PC-9 (cell line): Measurements from ENCODE around the gene ZNF785.

ENCODE experiments used
- CTCF ChIP-seq: fragments of 200-600 bp; sonication (generic); conservative IDR thresholded peaks from 2 replicates; pipeline ENCODE4 v1.6.1; 2017; ENCODE audit warnings: mixed run types, antibody characterized with exemption, mild to moderate bottlenecking, moderate library complexity
- EZH2 ChIP-seq: fragments of 200-600 bp; sonication (generic); IDR thresholded peaks from 2 replicates; pipeline ENCODE4 v1.8.0; 2017; ENCODE audit warnings: antibody characterized with exemption, low read depth

- TF ChIP-seq CTCF, result no peak
- TF ChIP-seq EZH2, result no peak
Measured at GRCh38 chr16:30565526-30565925, 20.0 kb downstream of the ZNF785 start.
